ENCODE results near the gene LUZP2.

GRCh38 chr11:24516638-24517037 is 19.8 kb downstream of the LUZP2 start:
- TF ChIP-seq CTCF (IDR thresholded peaks at IDR 0.05) (no peak), POLR2A (IDR thresholded peaks at IDR 0.05) (no peak), POLR2AphosphoS5 (IDR thresholded peaks at IDR 0.05) (no peak)
